HCT116 (cell line): Measurements from ENCODE around the gene PHC3. TPM values are rescaled to one million over a fixed set of nuclear protein-coding genes. Genes with fewer than 3 reads are reported as not detected.

Experiments used
- ATAC-seq: fragments of 200-7000 bp; cut with Tn5 transposase; 2 replicates; pipeline ENCODE4 v1.9.1; 2020; ENCODE audit warnings: mild to moderate bottlenecking, moderate library complexity
- BruUV-seq: library from RNA; stranded (reverse); fragments of 400-500 nt; replicated peaks from 2 replicates; lab custom pipeline; 2021; lab: Mats Ljungman, UMichigan
- CTCF ChIA-PET: fragments of 300-600 bp; sonication (Branson Sonifier 250); formaldehyde crosslinking; loops from one replicate; lab custom pipeline; 2021; ENCODE audit warnings: antibody characterized with exemption; lab: Charles Lee
- POLR2A ChIA-PET: fragments of 300-600, 350-600 bp; sonication (Branson Sonifier 250); formaldehyde crosslinking; loops from one replicate; lab custom pipeline; 2021; ENCODE audit warnings: antibody characterized with exemption; lab: Charles Lee
- RAD21 ChIA-PET, 2 experiments: fragments of 300-600 bp; sonication (Branson Sonifier 250); formaldehyde crosslinking; loops; one replicate each; lab custom pipeline; 2023; ENCODE audit warnings: low total read pairs in 2 of 2; ENCODE audit not compliant: uncharacterized antibody in 2 of 2, unreplicated experiment in 2 of 2, low non-redundant PET in 1 of 2; lab: Charles Lee
- DNase-seq: peaks from one replicate; pipeline ENCODE4 v3.0.0-alpha.2; 2010; ENCODE audit warnings: low read depth, low spot score
- H2AFZ ChIP-seq: fragments of 200-600 bp; shearing (Covaris generic), sonication (generic); 2 replicates; pipeline ENCODE4 v1.6.1; 2017; ENCODE audit warnings: low read depth, mixed run types, mixed read lengths, antibody characterized with exemption, low read length; ENCODE audit not compliant: poor library complexity, severe bottlenecking
- H3K27ac ChIP-seq: 2 replicates; pipeline ENCODE4 v1.5.1; 2012; ENCODE audit warnings: low read depth, low read length
- H3K27me3 ChIP-seq: fragments of 200-600 bp; sonication (generic); 2 replicates; pipeline ENCODE4 v1.6.1; 2016; ENCODE audit warnings: mixed run types, low read length, mixed read lengths; ENCODE audit not compliant: insufficient read depth
- H3K36me3 ChIP-seq, 2 experiments: fragments of 200-500 bp in 1 of 2; fragments of 200-600 bp in 1 of 2; sonication (Bioruptor generic) in 1 of 2; sonication (generic) in 1 of 2; 2 replicates each; pipeline versions ENCODE4 v1.5.1 to v1.6.1; 2014 to 2016; ENCODE audit warnings: low read length in 2 of 2, inconsistent platforms in 1 of 2, mixed read lengths in 1 of 2, mixed run types in 1 of 2; ENCODE audit not compliant: insufficient read depth in 2 of 2, control insufficient read depth in 1 of 2
- H3K4me1 ChIP-seq, 2 experiments: fragments of 200-600 bp in 1 of 2; sonication (generic) in 1 of 2; 2 replicates each; pipeline versions ENCODE4 v1.5.1 to v1.6.1; 2012 to 2017; ENCODE audit warnings: low read length in 2 of 2, inconsistent platforms in 1 of 2, mild to moderate bottlenecking in 1 of 2, mixed read lengths in 1 of 2, mixed run types in 1 of 2, moderate library complexity in 1 of 2; ENCODE audit not compliant: insufficient read depth in 2 of 2, control insufficient read depth in 1 of 2
- H3K4me2 ChIP-seq: fragments of 200-600 bp; sonication (generic); 2 replicates; pipeline ENCODE4 v1.6.1; 2017; ENCODE audit warnings: mixed run types, low read length, mixed read lengths
- H3K4me3 ChIP-seq, 2 experiments: fragments of 200-600 bp in 1 of 2; sonication (generic) in 1 of 2; replicated peaks in 1 of 2; 2 replicates each; pipeline ENCODE4 v1.5.1; 2011 to 2016; ENCODE audit warnings: low read length in 2 of 2, control low read depth in 1 of 2, low read depth in 1 of 2, mild to moderate bottlenecking in 1 of 2, mixed read lengths in 1 of 2, mixed run types in 1 of 2
- H3K79me2 ChIP-seq: fragments of 200-600 bp; sonication (generic); 2 replicates; pipeline ENCODE4 v1.6.1; 2017; ENCODE audit warnings: mild to moderate bottlenecking, mixed run types, low read length, moderate library complexity, mixed read lengths; ENCODE audit not compliant: insufficient read depth
- H3K9ac ChIP-seq: fragments of 200-600 bp; sonication (generic); 2 replicates; pipeline ENCODE4 v1.6.1; 2016; ENCODE audit warnings: low read length, mixed read lengths
- H3K9me2 ChIP-seq: fragments of 200-600 bp; sonication (generic), shearing (Covaris generic); 2 replicates; pipeline ENCODE4 v1.6.1; 2017; ENCODE audit warnings: mixed run types, mild to moderate bottlenecking, moderate library complexity; ENCODE audit not compliant: insufficient read depth
- H3K9me3 ChIP-seq, 2 experiments: fragments of 200-500 bp in 1 of 2; fragments of 200-600 bp in 1 of 2; sonication (Bioruptor generic) in 1 of 2; sonication (generic) in 1 of 2; 2 replicates each; pipeline ENCODE4 v1.6.1; 2014 to 2017; ENCODE audit warnings: low read length in 2 of 2, mixed read lengths in 2 of 2, inconsistent platforms in 1 of 2, low read depth in 1 of 2, mild to moderate bottlenecking in 1 of 2, mixed run types in 1 of 2, moderate library complexity in 1 of 2; ENCODE audit not compliant: control insufficient read depth in 1 of 2, insufficient read depth in 1 of 2
- H4K20me1 ChIP-seq: fragments of 200-600 bp; sonication (generic), shearing (Covaris generic); 2 replicates; pipeline ENCODE4 v1.6.1; 2017; ENCODE audit warnings: mixed run types, mild to moderate bottlenecking, moderate library complexity; ENCODE audit not compliant: insufficient read depth
- CBX3 ChIP-seq: IDR thresholded peaks from 2 replicates; pipeline ENCODE4 v1.6.1; 2012; ENCODE audit warnings: low read depth
- EGR1 ChIP-seq: IDR thresholded peaks from 2 replicates; pipeline ENCODE4 v1.6.1; 2012; ENCODE audit warnings: low read depth
- EZH2 ChIP-seq: fragments of 200-600 bp; sonication (generic); IDR thresholded peaks from 2 replicates; pipeline ENCODE4 v1.6.1; 2017; ENCODE audit warnings: antibody characterized with exemption, mixed run types
- EZH2phosphoT487 ChIP-seq: fragments of 200-600 bp; IDR thresholded peaks from 2 replicates; pipeline ENCODE4 v1.6.1; 2018; ENCODE audit warnings: antibody characterized with exemption, borderline replicate concordance
- JUND ChIP-seq: IDR thresholded peaks from 2 replicates; pipeline ENCODE4 v1.6.1; 2012
- ZFX ChIP-seq: fragments of 450-650 bp; IDR thresholded peaks from 2 replicates; pipeline ENCODE4 v1.6.1; 2017
- intact Hi-C: fragments of 100-400 bp; cut with micrococcal nuclease; formaldehyde crosslinking; loops from 2 replicates; pipeline ENCODE4 v1.10.0; 2022
- total RNA-seq: library from RNA; stranded (reverse); gene quantifications from one replicate; pipeline ENCODE4 v1.2.1, GENCODE V29; 2021; ENCODE audit not compliant: unreplicated experiment
- TF ChIP-seq, protein P1 (sequence below): IDR thresholded peaks from 2 replicates; pipeline ENCODE4 v1.6.1; 2011; ENCODE audit warnings: mild to moderate bottlenecking, low read length, moderate library complexity; ENCODE audit not compliant: insufficient replicate concordance; ENCODE audit errors: extremely low read depth
- TF ChIP-seq, protein P2 (sequence below), 3 experiments: fragments of 200-600 bp in 1 of 3; sonication (generic) in 1 of 3; IDR thresholded peaks in 2 of 3; conservative IDR thresholded peaks in 1 of 3; 2 replicates each; pipeline ENCODE4 v1.5.1; 2012 to 2017; ENCODE audit warnings: low read depth in 2 of 3, low read length in 2 of 3, antibody characterized with exemption in 1 of 3, borderline replicate concordance in 1 of 3, control low read depth in 1 of 3, mild to moderate bottlenecking in 1 of 3, mixed read lengths in 1 of 3, mixed run types in 1 of 3, moderate library complexity in 1 of 3; ENCODE audit not compliant: insufficient read depth in 1 of 3
- TF ChIP-seq, protein P3 (sequence below): IDR thresholded peaks from 2 replicates; pipeline ENCODE4 v1.6.1; 2012
- TF ChIP-seq, protein P4 (sequence below): IDR thresholded peaks from 2 replicates; pipeline ENCODE4 v1.6.1; 2012; ENCODE audit warnings: low read depth
- TF ChIP-seq, protein P5 (sequence below): IDR thresholded peaks from 2 replicates; pipeline ENCODE4 v1.6.1; 2012

PHC3 gene
- total RNA-seq, 1 experiment from 2014 or later: 40.1 TPM

DNA sequence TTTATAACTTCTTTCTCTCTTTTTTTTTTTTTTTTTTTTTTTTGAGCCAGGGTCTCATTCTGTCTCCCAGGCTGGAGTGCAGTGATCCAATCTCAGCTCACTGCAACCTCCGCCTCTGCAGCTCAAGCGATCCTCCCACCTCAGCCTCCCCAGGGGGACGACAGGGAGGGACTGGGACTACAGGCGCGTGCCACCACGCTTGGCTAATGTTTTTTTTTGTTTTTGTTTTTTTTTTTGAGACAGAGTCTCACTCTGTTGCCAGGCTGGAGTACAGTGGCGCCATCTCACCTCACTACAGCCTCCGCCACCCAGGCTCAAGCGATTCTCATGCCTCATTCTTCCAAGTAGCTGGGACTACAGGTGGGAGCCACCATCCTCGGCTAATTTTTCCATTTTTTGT lies 23.0 kb upstream of the PHC3 start:
- ChIA-PET RAD21 (no interaction called here), POLR2A (no interaction called here), CTCF (interaction anchor here (0.7 kb wide), 1 partner anchor 16 kb away, joined by 3 read pairs; no protein-coding TSS in a partner anchor)
- intact Hi-C loops: no loop called here
- no peaks in the 10 kb centered on the region for H4K20me1 ChIP-seq
- H3K9ac ChIP-seq: no peak overlapping the region
- no peak for DNase-seq
- no peaks in the 10 kb centered on the region for H3K27me3 ChIP-seq
- H3K27ac ChIP-seq: no peak overlapping the region
- BruUV-seq: no TSS peak
- H3K9me3 ChIP-seq: no peaks in the 10 kb centered on the region
- no peaks in the 10 kb centered on the region for H3K36me3 ChIP-seq
- no peaks in the 10 kb centered on the region for H3K9me2 ChIP-seq
- H3K4me2 ChIP-seq: no peak overlapping the region
- no peak overlapping the region for H2AFZ ChIP-seq
- no peak overlapping the region for H3K4me3 ChIP-seq
- H3K4me1 ChIP-seq: no peaks in the 10 kb centered on the region
- TF ChIP-seq, protein P1, sequence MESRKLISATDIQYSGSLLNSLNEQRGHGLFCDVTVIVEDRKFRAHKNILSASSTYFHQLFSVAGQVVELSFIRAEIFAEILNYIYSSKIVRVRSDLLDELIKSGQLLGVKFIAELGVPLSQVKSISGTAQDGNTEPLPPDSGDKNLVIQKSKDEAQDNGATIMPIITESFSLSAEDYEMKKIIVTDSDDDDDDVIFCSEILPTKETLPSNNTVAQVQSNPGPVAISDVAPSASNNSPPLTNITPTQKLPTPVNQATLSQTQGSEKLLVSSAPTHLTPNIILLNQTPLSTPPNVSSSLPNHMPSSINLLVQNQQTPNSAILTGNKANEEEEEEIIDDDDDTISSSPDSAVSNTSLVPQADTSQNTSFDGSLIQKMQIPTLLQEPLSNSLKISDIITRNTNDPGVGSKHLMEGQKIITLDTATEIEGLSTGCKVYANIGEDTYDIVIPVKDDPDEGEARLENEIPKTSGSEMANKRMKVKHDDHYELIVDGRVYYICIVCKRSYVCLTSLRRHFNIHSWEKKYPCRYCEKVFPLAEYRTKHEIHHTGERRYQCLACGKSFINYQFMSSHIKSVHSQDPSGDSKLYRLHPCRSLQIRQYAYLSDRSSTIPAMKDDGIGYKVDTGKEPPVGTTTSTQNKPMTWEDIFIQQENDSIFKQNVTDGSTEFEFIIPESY: no peak
- TF ChIP-seq, protein P2, sequence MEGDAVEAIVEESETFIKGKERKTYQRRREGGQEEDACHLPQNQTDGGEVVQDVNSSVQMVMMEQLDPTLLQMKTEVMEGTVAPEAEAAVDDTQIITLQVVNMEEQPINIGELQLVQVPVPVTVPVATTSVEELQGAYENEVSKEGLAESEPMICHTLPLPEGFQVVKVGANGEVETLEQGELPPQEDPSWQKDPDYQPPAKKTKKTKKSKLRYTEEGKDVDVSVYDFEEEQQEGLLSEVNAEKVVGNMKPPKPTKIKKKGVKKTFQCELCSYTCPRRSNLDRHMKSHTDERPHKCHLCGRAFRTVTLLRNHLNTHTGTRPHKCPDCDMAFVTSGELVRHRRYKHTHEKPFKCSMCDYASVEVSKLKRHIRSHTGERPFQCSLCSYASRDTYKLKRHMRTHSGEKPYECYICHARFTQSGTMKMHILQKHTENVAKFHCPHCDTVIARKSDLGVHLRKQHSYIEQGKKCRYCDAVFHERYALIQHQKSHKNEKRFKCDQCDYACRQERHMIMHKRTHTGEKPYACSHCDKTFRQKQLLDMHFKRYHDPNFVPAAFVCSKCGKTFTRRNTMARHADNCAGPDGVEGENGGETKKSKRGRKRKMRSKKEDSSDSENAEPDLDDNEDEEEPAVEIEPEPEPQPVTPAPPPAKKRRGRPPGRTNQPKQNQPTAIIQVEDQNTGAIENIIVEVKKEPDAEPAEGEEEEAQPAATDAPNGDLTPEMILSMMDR (IDR thresholded peaks at IDR 0.05 in 2 of 3, conservative IDR thresholded peaks at IDR 0.05 in 1 of 3; ENCODE audit: borderline replicate concordance in 1 of 3, insufficient read depth in 1 of 3, low read depth in 2 of 3, low read length in 2 of 3): no peak
- no peak for TF ChIP-seq CBX3
- ATAC-seq: no peak
- H3K79me2 ChIP-seq: no peaks in the 10 kb centered on the region

DNA sequence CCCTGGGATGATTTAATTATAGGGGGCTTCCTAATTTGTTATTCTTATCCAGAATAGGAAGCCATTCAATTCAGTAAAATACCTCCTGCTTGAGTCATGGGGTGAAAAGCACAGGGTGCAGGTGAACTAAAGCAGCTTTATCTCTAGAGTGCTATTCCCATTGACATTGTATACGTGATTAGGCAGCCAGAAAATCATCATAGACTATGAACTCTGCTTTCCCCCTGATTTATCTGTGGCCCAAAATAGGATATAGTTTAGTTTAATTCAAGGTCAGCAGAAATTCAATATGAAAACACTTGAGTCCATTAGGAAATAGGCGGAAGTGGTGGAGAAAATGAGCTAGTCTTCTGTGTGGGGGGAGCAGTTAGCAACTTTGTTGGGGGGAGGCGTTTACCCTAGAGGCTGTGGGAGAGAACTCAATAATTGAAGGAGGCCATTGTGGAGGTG lies 22.5 kb upstream of the PHC3 start:
- ChIA-PET POLR2A (no interaction called here), RAD21 (no interaction called here), CTCF (interaction anchor here (0.7 kb wide), 1 partner anchor 15 kb away, joined by 3 read pairs; no protein-coding TSS in a partner anchor)
- Histone ChIP-seq H2AFZ (peak overlapping the region; percentile 17), H3K9me3 (no peaks in the 10 kb centered on the region), H3K27me3 (no peaks in the 10 kb centered on the region), H4K20me1 (no peaks in the 10 kb centered on the region), H3K36me3 (no peaks in the 10 kb centered on the region), H3K9ac (no peak overlapping the region), H3K27ac (no peak overlapping the region), H3K79me2 (no peaks in the 10 kb centered on the region), H3K4me3 (no peak overlapping the region), H3K9me2 (no peaks in the 10 kb centered on the region), H3K4me2 (no peak overlapping the region), H3K4me1 (no peaks in the 10 kb centered on the region)
- intact Hi-C loops: no loop called here
- no peak for ATAC-seq
- BruUV-seq: no TSS peak
- DNase-seq: no peak
- no peak for TF ChIP-seq EZH2phosphoT487
- TF ChIP-seq EGR1: no peak
- TF ChIP-seq, protein P3, sequence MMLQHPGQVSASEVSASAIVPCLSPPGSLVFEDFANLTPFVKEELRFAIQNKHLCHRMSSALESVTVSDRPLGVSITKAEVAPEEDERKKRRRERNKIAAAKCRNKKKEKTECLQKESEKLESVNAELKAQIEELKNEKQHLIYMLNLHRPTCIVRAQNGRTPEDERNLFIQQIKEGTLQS: no peak
- TF ChIP-seq, protein P4, sequence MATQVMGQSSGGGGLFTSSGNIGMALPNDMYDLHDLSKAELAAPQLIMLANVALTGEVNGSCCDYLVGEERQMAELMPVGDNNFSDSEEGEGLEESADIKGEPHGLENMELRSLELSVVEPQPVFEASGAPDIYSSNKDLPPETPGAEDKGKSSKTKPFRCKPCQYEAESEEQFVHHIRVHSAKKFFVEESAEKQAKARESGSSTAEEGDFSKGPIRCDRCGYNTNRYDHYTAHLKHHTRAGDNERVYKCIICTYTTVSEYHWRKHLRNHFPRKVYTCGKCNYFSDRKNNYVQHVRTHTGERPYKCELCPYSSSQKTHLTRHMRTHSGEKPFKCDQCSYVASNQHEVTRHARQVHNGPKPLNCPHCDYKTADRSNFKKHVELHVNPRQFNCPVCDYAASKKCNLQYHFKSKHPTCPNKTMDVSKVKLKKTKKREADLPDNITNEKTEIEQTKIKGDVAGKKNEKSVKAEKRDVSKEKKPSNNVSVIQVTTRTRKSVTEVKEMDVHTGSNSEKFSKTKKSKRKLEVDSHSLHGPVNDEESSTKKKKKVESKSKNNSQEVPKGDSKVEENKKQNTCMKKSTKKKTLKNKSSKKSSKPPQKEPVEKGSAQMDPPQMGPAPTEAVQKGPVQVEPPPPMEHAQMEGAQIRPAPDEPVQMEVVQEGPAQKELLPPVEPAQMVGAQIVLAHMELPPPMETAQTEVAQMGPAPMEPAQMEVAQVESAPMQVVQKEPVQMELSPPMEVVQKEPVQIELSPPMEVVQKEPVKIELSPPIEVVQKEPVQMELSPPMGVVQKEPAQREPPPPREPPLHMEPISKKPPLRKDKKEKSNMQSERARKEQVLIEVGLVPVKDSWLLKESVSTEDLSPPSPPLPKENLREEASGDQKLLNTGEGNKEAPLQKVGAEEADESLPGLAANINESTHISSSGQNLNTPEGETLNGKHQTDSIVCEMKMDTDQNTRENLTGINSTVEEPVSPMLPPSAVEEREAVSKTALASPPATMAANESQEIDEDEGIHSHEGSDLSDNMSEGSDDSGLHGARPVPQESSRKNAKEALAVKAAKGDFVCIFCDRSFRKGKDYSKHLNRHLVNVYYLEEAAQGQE: no peak
- no peak for TF ChIP-seq CBX3
- TF ChIP-seq, protein P5, sequence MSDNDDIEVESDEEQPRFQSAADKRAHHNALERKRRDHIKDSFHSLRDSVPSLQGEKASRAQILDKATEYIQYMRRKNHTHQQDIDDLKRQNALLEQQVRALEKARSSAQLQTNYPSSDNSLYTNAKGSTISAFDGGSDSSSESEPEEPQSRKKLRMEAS: no peak
- TF ChIP-seq ZFX: no peak
- no peak for TF ChIP-seq JUND
- TF ChIP-seq EZH2: no peak
